GM12892 (cell line): ENCODE results near the gene PDSS2.
"Not testable (repeated sequence)": the region's sequence is repeated elsewhere in the genome, so short reads cannot be mapped to it uniquely, and the experiment has no call there.

Source experiments
- POLR2A ChIP-seq: IDR thresholded peaks from 2 replicates; pipeline ENCODE4 v1.6.1; 2011; ENCODE audit warnings: low read depth, low read length, control low read depth
- POLR2AphosphoS5 ChIP-seq: IDR thresholded peaks from 2 replicates; pipeline ENCODE4 v1.6.1; 2011; ENCODE audit warnings: low read depth, low read length, control low read depth

DNA sequence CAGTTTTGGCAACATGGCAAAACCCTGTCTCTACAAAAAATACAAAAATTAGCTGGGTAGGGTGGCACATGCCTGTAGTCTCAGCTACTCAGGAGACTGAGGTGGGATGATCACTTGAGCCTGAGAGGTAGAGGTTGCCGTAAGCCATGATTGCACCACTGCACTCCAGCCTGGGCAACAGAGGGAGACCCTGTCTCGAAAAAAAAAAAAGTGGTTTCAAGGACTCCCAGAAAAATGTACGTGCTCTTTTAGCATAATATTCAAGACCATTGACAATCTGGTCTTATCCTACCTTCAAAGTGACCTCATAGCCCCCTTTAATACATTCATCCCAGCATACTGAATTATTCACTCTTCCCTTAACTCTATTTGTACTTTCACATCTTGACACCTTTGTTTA is 16.0 kb upstream of the PDSS2 start:
- not testable (repeated sequence) for TF ChIP-seq POLR2A, POLR2AphosphoS5
